GM18861 (cell line): ENCODE results near the gene GXYLT1.
"Not testable (repeated sequence)": the region's sequence is repeated elsewhere in the genome, so short reads cannot be mapped to it uniquely, and the experiment has no call there.

ENCODE experiments used
- ATAC-seq: cut with Tn5 transposase; IDR thresholded peaks from one replicate; pipeline ENCODE4 v1.9.1; 2021; ENCODE audit not compliant: unreplicated experiment

The GXYLT1 gene

GRCh38 chr12:42144408-42145196 lies at the start of gene GXYLT1:
GXYLT1 (minus strand) TSS chr12:42144874; CDS start chr12:42144646, 228 bp downstream.
- peak; percentile 94 for ATAC-seq

- ATAC-seq: no peak
These were observed 48.0 kb upstream of the GXYLT1 start for GRCh38 chr12:42192686-42193085.

- ATAC-seq: no peak
These were observed 47.6 kb upstream of the GXYLT1 start for GRCh38 chr12:42192258-42192657.

GRCh38 chr12:42190376-42190775 lies 45.7 kb upstream of the GXYLT1 start:
- no peak for ATAC-seq

GRCh38 chr12:42188275-42188674 lies 43.6 kb upstream of the GXYLT1 start:
- ATAC-seq: not testable (repeated sequence)

GRCh38 chr12:42187799-42188198 lies 43.1 kb upstream of the GXYLT1 start:
- no peak for ATAC-seq

- peak; percentile 47 for ATAC-seq
These were observed 42.1 kb upstream of the GXYLT1 start for GRCh38 chr12:42186793-42187192.

GRCh38 chr12:42182394-42182793 lies 37.7 kb upstream of the GXYLT1 start:
- ATAC-seq: no peak

- no peak for ATAC-seq
These were observed 36.4 kb upstream of the GXYLT1 start for GRCh38 chr12:42180990-42181596.

GRCh38 chr12:42178101-42178500 lies 33.4 kb upstream of the GXYLT1 start:
- ATAC-seq: no peak

GRCh38 chr12:42174978-42175377 lies 30.3 kb upstream of the GXYLT1 start:
- ATAC-seq: no peak

- ATAC-seq: no peak
These were observed 29.4 kb upstream of the GXYLT1 start for GRCh38 chr12:42173961-42174521.

GRCh38 chr12:42172441-42173210 lies 28.0 kb upstream of the GXYLT1 start:
- no peak for ATAC-seq

GRCh38 chr12:42167711-42168110 lies 23.0 kb upstream of the GXYLT1 start:
- no peak for ATAC-seq

GRCh38 chr12:42166501-42166900 lies 21.8 kb upstream of the GXYLT1 start:
- ATAC-seq: no peak

- no peak for ATAC-seq
These were observed 19.2 kb upstream of the GXYLT1 start for GRCh38 chr12:42163913-42164312.

- ATAC-seq: no peak
These were observed 18.3 kb upstream of the GXYLT1 start for GRCh38 chr12:42162965-42163364.

GRCh38 chr12:42162193-42162592 lies 17.5 kb upstream of the GXYLT1 start:
- no peak for ATAC-seq

- ATAC-seq: no peak
These were observed 16.9 kb upstream of the GXYLT1 start for GRCh38 chr12:42161529-42161928.

- no peak for ATAC-seq
These were observed 11.6 kb upstream of the GXYLT1 start for GRCh38 chr12:42156232-42156631.

- ATAC-seq: no peak
These were observed 1.0 kb upstream of the GXYLT1 start for GRCh38 chr12:42145552-42146215.
